ENCODE results near the gene HSPA1B.

- TF ChIP-seq POLR2A (IDR thresholded peaks at IDR 0.05; ENCODE audit: low read length) = no peak
- TF ChIP-seq GATA1 (IDR thresholded peaks at IDR 0.05; ENCODE audit: low read depth, low read length) = no peak
Measured at GRCh38 chr6:31865205-31866118, 37.9 kb downstream of the HSPA1B start.
